ENCODE results near the gene LRRTM4.

LRRTM4 gene

GRCh38 chr2:77469106-77469505 lies 53.1 kb downstream of the LRRTM4 start:
- DNase-seq, result no peak

GRCh38 chr2:77459840-77460239 lies 62.3 kb downstream of the LRRTM4 start:
- DNase-seq, result no peak

- DNase-seq, result no peak
Measured at GRCh38 chr2:77458216-77458615, 64.0 kb downstream of the LRRTM4 start.

GRCh38 chr2:77457665-77458064 lies 64.5 kb downstream of the LRRTM4 start:
- no peak for DNase-seq

GRCh38 chr2:77443076-77443475 lies 79.1 kb downstream of the LRRTM4 start:
- no peak for DNase-seq

- no peak for DNase-seq
Measured at GRCh38 chr2:77434880-77435279, 87.3 kb downstream of the LRRTM4 start.

- DNase-seq, result no peak
Measured at GRCh38 chr2:77428946-77429345, 93.2 kb downstream of the LRRTM4 start.

GRCh38 chr2:77421971-77422370 lies 100.2 kb downstream of the LRRTM4 start:
- DNase-seq, result no peak

GRCh38 chr2:77418537-77418936 lies 103.6 kb downstream of the LRRTM4 start:
- DNase-seq, result no peak

GRCh38 chr2:77404189-77404588 lies 118.0 kb downstream of the LRRTM4 start:
- no peak for DNase-seq

GRCh38 chr2:77398970-77399600 lies 123.1 kb downstream of the LRRTM4 start:
- DNase-seq, result no peak

GRCh38 chr2:77397763-77398162 lies 124.4 kb downstream of the LRRTM4 start:
- no peak for DNase-seq

GRCh38 chr2:77395011-77395410 lies 127.2 kb downstream of the LRRTM4 start:
- no peak for DNase-seq

GRCh38 chr2:77391119-77391518 lies 131.1 kb downstream of the LRRTM4 start:
- DNase-seq, result no peak

GRCh38 chr2:77387324-77387723 lies 134.9 kb downstream of the LRRTM4 start:
- no peak for DNase-seq

GRCh38 chr2:77372636-77373035 lies 149.5 kb downstream of the LRRTM4 start:
- no peak for DNase-seq

GRCh38 chr2:77370511-77370910 lies 151.7 kb downstream of the LRRTM4 start:
- no peak for DNase-seq

GRCh38 chr2:77363277-77363676 lies 158.9 kb downstream of the LRRTM4 start:
- DNase-seq, result no peak

GRCh38 chr2:77348821-77349220 lies 173.4 kb downstream of the LRRTM4 start:
- no peak for DNase-seq

- no peak for DNase-seq
Measured at GRCh38 chr2:77336013-77336412, 186.2 kb downstream of the LRRTM4 start.

- no peak for DNase-seq
Measured at GRCh38 chr2:77328134-77328931, 193.8 kb downstream of the LRRTM4 start.

- DNase-seq, result no peak
Measured at GRCh38 chr2:77325395-77325794, 196.8 kb downstream of the LRRTM4 start.

GRCh38 chr2:77322431-77322830 lies 199.7 kb downstream of the LRRTM4 start:
- DNase-seq, result no peak

- no peak for DNase-seq
Measured at GRCh38 chr2:77314721-77315120, 207.5 kb downstream of the LRRTM4 start.

GRCh38 chr2:77310416-77310815 lies 211.8 kb downstream of the LRRTM4 start:
- peak; percentile 95 for DNase-seq
